IMR-90 (cell line): ENCODE results near the gene ATRN. TPM values are rescaled to one million over a fixed set of nuclear protein-coding genes. Genes with fewer than 3 reads are reported as not detected.

Source experiments
- ATAC-seq: fragments of 200-7000 bp; cut with Tn5 transposase; 2 replicates; pipeline ENCODE4 v1.9.1; 2020; ENCODE audit warnings: low read depth, mild to moderate bottlenecking, moderate library complexity
- BruUV-seq: library from RNA; stranded (reverse); fragments of 400-500 nt; replicated peaks from 2 replicates; lab custom pipeline; 2021; lab: Mats Ljungman, UMichigan
- CTCF ChIA-PET: fragments of 300-600 bp; formaldehyde crosslinking; extraction: SDS; loops from one replicate; lab custom pipeline; 2021; ENCODE audit warnings: antibody characterized with exemption; lab: Yijun Ruan, JAX
- POLR2A ChIA-PET: fragments of 300-600 bp; sonication (Branson Sonifier 250); formaldehyde crosslinking; loops from one replicate; lab custom pipeline; 2022; ENCODE audit warnings: antibody characterized with exemption; ENCODE audit not compliant: unreplicated experiment; lab: Charles Lee
- DNase-seq: peaks from one replicate; pipeline ENCODE4 v3.0.0; 2013
- H2AFZ ChIP-seq: replicated peaks from 2 replicates; pipeline ENCODE3; 2013; ENCODE audit warnings: low read length, mild to moderate bottlenecking; ENCODE audit not compliant: poor library complexity
- H2AK5ac ChIP-seq: 2 replicates; pipeline ENCODE4 v1.6.1; 2013; ENCODE audit warnings: low read depth, low read length, inconsistent platforms
- H2AK9ac ChIP-seq: replicated peaks from 2 replicates; pipeline ENCODE3; 2013; ENCODE audit warnings: mild to moderate bottlenecking, low read depth, low read length, moderate library complexity; ENCODE audit not compliant: poor library complexity
- H2BK120ac ChIP-seq: 2 replicates; pipeline ENCODE4 v1.6.1; 2013; ENCODE audit warnings: low read depth, low read length, inconsistent platforms
- H2BK15ac ChIP-seq: 3 replicates; pipeline ENCODE4 v1.6.1; 2013; ENCODE audit warnings: low read depth, low read length, inconsistent platforms
- H2BK20ac ChIP-seq: 2 replicates; pipeline ENCODE4 v1.6.1; 2013; ENCODE audit warnings: low read depth, mild to moderate bottlenecking, inconsistent platforms, low read length, moderate library complexity
- H2BK5ac ChIP-seq: 2 replicates; pipeline ENCODE4 v1.6.1; 2013; ENCODE audit warnings: mild to moderate bottlenecking, low read depth, low read length, inconsistent platforms; ENCODE audit not compliant: poor library complexity, severe bottlenecking
- H3K14ac ChIP-seq: replicated peaks from 2 replicates; pipeline ENCODE4 v1.6.1; 2013; ENCODE audit warnings: low read depth, low read length, inconsistent platforms
- H3K18ac ChIP-seq: 2 replicates; pipeline ENCODE4 v1.6.1; 2013; ENCODE audit warnings: low read depth, low read length, control low read depth
- H3K23ac ChIP-seq: 2 replicates; pipeline ENCODE4 v1.6.1; 2013; ENCODE audit warnings: low read depth, low read length, inconsistent platforms
- H3K27ac ChIP-seq: 2 replicates; pipeline ENCODE4 v1.5.1; 2013; ENCODE audit warnings: mild to moderate bottlenecking, control low read depth, low read length; ENCODE audit not compliant: insufficient read depth
- H3K27me3 ChIP-seq: 2 replicates; pipeline ENCODE4 v1.6.1; 2013; ENCODE audit warnings: low read length; ENCODE audit not compliant: control insufficient read depth, insufficient read depth
- H3K36me3 ChIP-seq: 2 replicates; pipeline ENCODE4 v1.6.1; 2013; ENCODE audit warnings: low read length, mixed read lengths; ENCODE audit not compliant: control insufficient read depth, insufficient read depth
- H3K4ac ChIP-seq: 2 replicates; pipeline ENCODE4 v1.6.1; 2013; ENCODE audit warnings: low read depth, low read length, inconsistent platforms
- H3K4me1 ChIP-seq: 2 replicates; pipeline ENCODE4 v1.6.1; 2013; ENCODE audit warnings: low read length, mixed read lengths; ENCODE audit not compliant: control insufficient read depth, insufficient read depth
- H3K4me2 ChIP-seq: 2 replicates; pipeline ENCODE4 v1.6.1; 2013; ENCODE audit warnings: low read depth, mild to moderate bottlenecking, control low read depth, low read length, moderate library complexity
- H3K4me3 ChIP-seq: 2 replicates; pipeline ENCODE4 v1.5.1; 2013; ENCODE audit warnings: low read depth, mild to moderate bottlenecking, control low read depth, low read length, moderate library complexity; ENCODE audit not compliant: insufficient read depth
- H3K56ac ChIP-seq: 2 replicates; pipeline ENCODE4 v1.6.1; 2013; ENCODE audit warnings: low read length, inconsistent platforms; ENCODE audit not compliant: insufficient read depth; ENCODE audit errors: extremely low read depth
- H3K79me1 ChIP-seq, 2 experiments: 2 replicates each; pipeline ENCODE4 v1.6.1; 2013; ENCODE audit warnings: low read length in 2 of 2, inconsistent platforms in 1 of 2, low read depth in 1 of 2
- H3K9ac ChIP-seq: 2 replicates; pipeline ENCODE4 v1.6.1; 2013; ENCODE audit warnings: low read depth, low read length, control low read depth
- H3K9me1 ChIP-seq: 2 replicates; pipeline ENCODE4 v1.6.1; 2013; ENCODE audit warnings: low read length, inconsistent platforms; ENCODE audit not compliant: insufficient read depth
- H3K9me3 ChIP-seq: 2 replicates; pipeline ENCODE4 v1.6.1; 2013; ENCODE audit warnings: low read length; ENCODE audit not compliant: control insufficient read depth, insufficient read depth
- H4K20me1 ChIP-seq: 2 replicates; pipeline ENCODE4 v1.6.1; 2013; ENCODE audit warnings: low read length, inconsistent platforms; ENCODE audit not compliant: insufficient read depth
- H4K5ac ChIP-seq: 2 replicates; pipeline ENCODE4 v1.6.1; 2013; ENCODE audit warnings: mild to moderate bottlenecking, low read depth, low read length, control low read depth
- H4K8ac ChIP-seq, 2 experiments: 2 replicates each; pipeline ENCODE4 v1.6.1; 2013; ENCODE audit warnings: low read depth in 2 of 2, low read length in 2 of 2, control low read depth in 1 of 2, inconsistent platforms in 1 of 2
- H4K91ac ChIP-seq: 2 replicates; pipeline ENCODE4 v1.6.1; 2013; ENCODE audit warnings: low read depth, low read length, inconsistent platforms; ENCODE audit not compliant: insufficient read depth
- MAFK ChIP-seq: IDR thresholded peaks from 2 replicates; pipeline ENCODE4 v1.6.1; 2012; ENCODE audit warnings: low read depth, low read length, improper control_type of control experiment
- WGBS, 2 experiments: methylation state at CpG; one replicate each; pipeline versions ENCODE4 v1.1.5 to v1.1.7; 2013; ENCODE audit warnings: missing lambda C conversion rate in 2 of 2; ENCODE audit not compliant: insufficient read length in 1 of 2; ENCODE audit errors: extremely low coverage in 2 of 2; 5-methylcytosine and 5-hydroxymethylcytosine counted together
- dilution Hi-C: fragments of 300-500 bp; cut with HindIII; formaldehyde crosslinking; loops from one replicate; pipeline ENCODE4 v1.14.3; 2018; ENCODE audit warnings: low sequenced_read_pairs; ENCODE audit not compliant: unreplicated experiment
- in situ Hi-C: fragments of 300-500 bp; cut with MboI; formaldehyde crosslinking; loops from 3 replicates; pipeline ENCODE4 v1.14.3; 2019; ENCODE audit warnings: low sequenced_read_pairs, inconsistent platforms, mixed read lengths
- intact Hi-C: fragments of 100-400 bp; cut with micrococcal nuclease; formaldehyde crosslinking; loops from 2 replicates; pipeline ENCODE4 v1.10.0; 2022
- polyA plus RNA-seq, 3 experiments: library from polyadenylated mRNA; depleted of rRNA; stranded (reverse); fragments of >200 nt; gene quantifications; 2 replicates each; pipeline ENCODE4 v1.2.3, GENCODE V29; 2012; ENCODE audit warnings: low replicate concordance in 1 of 3
- total RNA-seq: library from RNA; depleted of rRNA; stranded (reverse); fragments of >200 nt; gene quantifications from 2 replicates; pipeline ENCODE4 v1.2.3, GENCODE V29; 2012
- TF ChIP-seq, protein P1 (sequence below): fragments of 150-350 bp; IDR thresholded peaks from 2 replicates; pipeline ENCODE4 v1.6.1; 2017; ENCODE audit warnings: mild to moderate bottlenecking, antibody characterized with exemption, low read length, low read depth
- TF ChIP-seq, protein P2 (sequence below): conservative IDR thresholded peaks from 2 replicates; pipeline ENCODE4 v1.5.1; 2012; ENCODE audit warnings: mild to moderate bottlenecking, low read depth, low read length, improper control_type of control experiment

ATRN gene
- total and polyA plus RNA-seq, 2 of the 4 experiments (the other 2 are of a cell fraction) = 32.3 to 46.2 TPM

DNA sequence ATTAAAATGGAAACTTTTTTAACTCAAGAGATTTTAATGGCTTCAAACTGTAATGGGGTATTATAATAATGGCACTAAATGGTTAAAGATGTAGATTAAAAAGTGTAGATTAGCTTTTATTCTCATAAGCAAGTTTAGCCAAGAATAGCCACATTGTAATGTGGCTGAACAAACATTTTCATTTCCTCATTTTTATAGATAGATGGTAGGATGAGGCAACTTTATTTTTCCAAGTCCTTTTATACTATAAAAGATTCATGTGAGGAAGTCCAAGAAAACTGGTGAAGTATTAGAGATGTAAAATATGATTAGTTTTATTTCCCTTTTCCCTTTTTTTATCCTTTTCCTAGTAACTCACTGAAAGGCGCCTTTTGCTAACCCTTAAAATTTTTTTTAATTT lies 88.8 kb downstream of the ATRN start:
- Histone ChIP-seq H4K91ac (no peak overlapping the region), H3K4me2 (no peak overlapping the region), H4K8ac (no peak overlapping the region), H3K23ac (no peak overlapping the region), H3K9ac (no peak overlapping the region), H2AK9ac (no peak overlapping the region), H3K27me3 (no peaks in the 10 kb centered on the region), H4K5ac (no peak overlapping the region), H4K20me1 (no peaks in the 10 kb centered on the region), H2BK20ac (no peak overlapping the region), H3K14ac (no peak overlapping the region), H2BK15ac (no peak overlapping the region), H2AFZ (no peak overlapping the region), H2AK5ac (no peak overlapping the region), H3K79me1 (peaks cover 6 to 13% of the 10 kb centered on the region in 2 experiments; a peak in 1 of 4 replicates), H3K27ac (no peak overlapping the region), H3K9me1 (no peaks in the 10 kb centered on the region), H3K36me3 (peaks cover 9% of the 10 kb centered on the region), H3K4ac (no peak overlapping the region), H2BK5ac (no peak overlapping the region), H3K9me3 (no peaks in the 10 kb centered on the region), H2BK120ac (no peak overlapping the region), H3K56ac (no peak overlapping the region), H3K4me1 (no peaks in the 10 kb centered on the region; the same call in 1 of the 2 replicates), H3K18ac (no peak overlapping the region), H3K4me3 (no peak overlapping the region)
- ATAC-seq (no peak), DNase-seq (no peak)
- CTCF ChIA-PET = no interaction called here
- no TSS peak for BruUV-seq
- in situ Hi-C loops = no loop called here
- TF ChIP-seq, protein P1, sequence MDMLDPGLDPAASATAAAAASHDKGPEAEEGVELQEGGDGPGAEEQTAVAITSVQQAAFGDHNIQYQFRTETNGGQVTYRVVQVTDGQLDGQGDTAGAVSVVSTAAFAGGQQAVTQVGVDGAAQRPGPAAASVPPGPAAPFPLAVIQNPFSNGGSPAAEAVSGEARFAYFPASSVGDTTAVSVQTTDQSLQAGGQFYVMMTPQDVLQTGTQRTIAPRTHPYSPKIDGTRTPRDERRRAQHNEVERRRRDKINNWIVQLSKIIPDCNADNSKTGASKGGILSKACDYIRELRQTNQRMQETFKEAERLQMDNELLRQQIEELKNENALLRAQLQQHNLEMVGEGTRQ = no peak
- TF ChIP-seq MAFK = no peak
- TF ChIP-seq, protein P2, sequence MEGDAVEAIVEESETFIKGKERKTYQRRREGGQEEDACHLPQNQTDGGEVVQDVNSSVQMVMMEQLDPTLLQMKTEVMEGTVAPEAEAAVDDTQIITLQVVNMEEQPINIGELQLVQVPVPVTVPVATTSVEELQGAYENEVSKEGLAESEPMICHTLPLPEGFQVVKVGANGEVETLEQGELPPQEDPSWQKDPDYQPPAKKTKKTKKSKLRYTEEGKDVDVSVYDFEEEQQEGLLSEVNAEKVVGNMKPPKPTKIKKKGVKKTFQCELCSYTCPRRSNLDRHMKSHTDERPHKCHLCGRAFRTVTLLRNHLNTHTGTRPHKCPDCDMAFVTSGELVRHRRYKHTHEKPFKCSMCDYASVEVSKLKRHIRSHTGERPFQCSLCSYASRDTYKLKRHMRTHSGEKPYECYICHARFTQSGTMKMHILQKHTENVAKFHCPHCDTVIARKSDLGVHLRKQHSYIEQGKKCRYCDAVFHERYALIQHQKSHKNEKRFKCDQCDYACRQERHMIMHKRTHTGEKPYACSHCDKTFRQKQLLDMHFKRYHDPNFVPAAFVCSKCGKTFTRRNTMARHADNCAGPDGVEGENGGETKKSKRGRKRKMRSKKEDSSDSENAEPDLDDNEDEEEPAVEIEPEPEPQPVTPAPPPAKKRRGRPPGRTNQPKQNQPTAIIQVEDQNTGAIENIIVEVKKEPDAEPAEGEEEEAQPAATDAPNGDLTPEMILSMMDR = no peak
- dilution Hi-C loops = no loop called here
- WGBS, 2 experiments = 100% methylated on average over 1 of the region's 1 CpG; no CpG with 5 or more reads in 1 of the 2 experiments
- POLR2A ChIA-PET = no interaction called here
- intact Hi-C loops = loop anchor here (5.0 kb wide), 1 partner anchor 228 kb away; the partner anchor contains the start of gene CENPB
